HFFc6 (cell line): Measurements from ENCODE around the gene YWHAB. TPM values are rescaled to one million over a fixed set of nuclear protein-coding genes. Genes with fewer than 3 reads are reported as not detected.

ENCODE experiments used
- DNase-seq: peaks from one replicate; pipeline ENCODE4 v3.0.0-alpha.2; 2018
- H3K27ac Mint-ChIP-seq: 2 replicates; pipeline ENCODE4 v1.8.0; 2020; ENCODE audit warnings: mild to moderate bottlenecking, mixed read lengths
- H3K27me3 Mint-ChIP-seq: 2 replicates; pipeline ENCODE4 v1.8.0; 2021; ENCODE audit warnings: mild to moderate bottlenecking, moderate library complexity, mixed read lengths; ENCODE audit not compliant: insufficient read depth
- H3K36me3 Mint-ChIP-seq: 2 replicates; pipeline ENCODE4 v1.8.0; 2021; ENCODE audit warnings: low read depth, mixed read lengths
- H3K4me1 Mint-ChIP-seq: 2 replicates; pipeline ENCODE4 v1.8.0; 2020; ENCODE audit warnings: low read depth, mixed read lengths
- H3K4me3 Mint-ChIP-seq: 2 replicates; pipeline ENCODE4 v1.8.0; 2020; ENCODE audit warnings: mild to moderate bottlenecking, moderate library complexity, mixed read lengths
- H3K9me3 Mint-ChIP-seq: 2 replicates; pipeline ENCODE4 v1.8.0; 2020; ENCODE audit warnings: mild to moderate bottlenecking, mixed read lengths
- total RNA-seq, 6 experiments: library from RNA; stranded (reverse); fragmentation: NEBNext Ultra II Directional; extraction: Animal tissue kit (Norgen Biotek cat#: 25700); gene quantifications; 2 replicates in 1 of 6; 3 replicates in 5 of 6; pipeline ENCODE4 v1.2.3, GENCODE V29; 2021
- TF ChIP-seq, protein P1 (sequence below): fragments of 200-600 bp; sonication (generic); IDR thresholded peaks from 2 replicates; pipeline ENCODE4 v1.5.0; 2021; ENCODE audit warnings: antibody characterized with exemption, mild to moderate bottlenecking

The YWHAB gene
- total RNA-seq, 6 experiments from 2014 or later = 284 to 315 (median 301) TPM

GRCh38 chr20:44850272-44850671 lies 35.2 kb upstream of the YWHAB start:
- peaks cover 34% of the 10 kb centered on the region for H3K27me3 Mint-ChIP-seq
- no peaks in the 10 kb centered on the region for H3K36me3 Mint-ChIP-seq
- no peak overlapping the region for H3K27ac Mint-ChIP-seq
- no peaks in the 10 kb centered on the region for H3K9me3 Mint-ChIP-seq
- H3K4me3 Mint-ChIP-seq = no peak overlapping the region
- peaks cover 7% of the 10 kb centered on the region for H3K4me1 Mint-ChIP-seq
- no peak for DNase-seq
- TF ChIP-seq, protein P1, sequence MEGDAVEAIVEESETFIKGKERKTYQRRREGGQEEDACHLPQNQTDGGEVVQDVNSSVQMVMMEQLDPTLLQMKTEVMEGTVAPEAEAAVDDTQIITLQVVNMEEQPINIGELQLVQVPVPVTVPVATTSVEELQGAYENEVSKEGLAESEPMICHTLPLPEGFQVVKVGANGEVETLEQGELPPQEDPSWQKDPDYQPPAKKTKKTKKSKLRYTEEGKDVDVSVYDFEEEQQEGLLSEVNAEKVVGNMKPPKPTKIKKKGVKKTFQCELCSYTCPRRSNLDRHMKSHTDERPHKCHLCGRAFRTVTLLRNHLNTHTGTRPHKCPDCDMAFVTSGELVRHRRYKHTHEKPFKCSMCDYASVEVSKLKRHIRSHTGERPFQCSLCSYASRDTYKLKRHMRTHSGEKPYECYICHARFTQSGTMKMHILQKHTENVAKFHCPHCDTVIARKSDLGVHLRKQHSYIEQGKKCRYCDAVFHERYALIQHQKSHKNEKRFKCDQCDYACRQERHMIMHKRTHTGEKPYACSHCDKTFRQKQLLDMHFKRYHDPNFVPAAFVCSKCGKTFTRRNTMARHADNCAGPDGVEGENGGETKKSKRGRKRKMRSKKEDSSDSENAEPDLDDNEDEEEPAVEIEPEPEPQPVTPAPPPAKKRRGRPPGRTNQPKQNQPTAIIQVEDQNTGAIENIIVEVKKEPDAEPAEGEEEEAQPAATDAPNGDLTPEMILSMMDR = no peak

DNA sequence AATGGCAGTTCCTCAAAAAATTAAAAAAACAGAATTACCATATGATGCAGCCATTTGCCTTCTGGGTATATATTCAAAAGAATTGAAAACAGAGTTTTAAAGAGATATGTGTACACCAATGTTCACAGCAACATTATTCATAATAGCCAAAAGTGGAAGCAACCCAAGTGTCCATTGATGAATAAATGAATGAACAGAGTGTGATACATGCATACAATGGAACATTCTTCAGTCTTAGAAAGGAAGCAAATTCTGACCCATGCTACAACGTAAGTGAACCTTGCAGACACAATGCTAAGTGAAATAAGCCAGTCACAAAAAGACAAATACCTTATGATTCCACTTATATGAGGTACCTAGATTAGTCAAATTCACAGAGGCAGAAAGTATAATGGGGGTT lies 34.7 kb upstream of the YWHAB start:
- Mint-ChIP-seq H3K9me3 (no peaks in the 10 kb centered on the region), H3K27ac (no peak overlapping the region), H3K4me1 (peaks cover 7% of the 10 kb centered on the region), H3K36me3 (no peaks in the 10 kb centered on the region), H3K27me3 (peaks cover 35% of the 10 kb centered on the region), H3K4me3 (no peak overlapping the region)
- no peak for DNase-seq
- TF ChIP-seq, protein P1 = no peak

GRCh38 chr20:44851545-44851944 lies 34.0 kb upstream of the YWHAB start:
- no peak for DNase-seq
- Mint-ChIP-seq H3K36me3 (no peaks in the 10 kb centered on the region), H3K4me3 (no peak overlapping the region), H3K4me1 (peaks cover 7% of the 10 kb centered on the region), H3K27ac (no peak overlapping the region), H3K9me3 (no peaks in the 10 kb centered on the region; the same call in 1 of the 2 replicates), H3K27me3 (peaks cover 36% of the 10 kb centered on the region)
- TF ChIP-seq, protein P1 = no peak

DNA sequence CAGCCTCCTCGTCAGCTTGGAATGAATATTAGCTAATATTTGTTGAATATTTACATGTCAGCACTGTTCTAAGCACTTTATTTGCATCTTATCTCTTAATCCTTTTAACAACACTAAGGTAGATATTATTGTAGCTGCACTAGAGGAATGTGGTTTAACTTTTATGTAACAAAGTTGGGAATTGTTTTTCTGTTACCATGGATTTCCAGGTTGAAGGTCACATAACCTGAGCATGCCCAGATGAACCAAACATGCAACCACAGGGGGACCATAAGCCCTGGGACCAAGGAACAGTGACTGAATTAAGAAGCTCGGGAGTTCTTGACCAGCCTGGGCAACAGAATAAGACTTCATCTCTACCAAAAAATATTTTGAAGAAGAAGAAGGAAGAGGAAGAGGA lies 29.1 kb upstream of the YWHAB start:
- TF ChIP-seq, protein P1 = no peak
- H3K4me3 Mint-ChIP-seq = no peak overlapping the region
- DNase-seq = no peak
- H3K4me1 Mint-ChIP-seq = peaks cover 3% of the 10 kb centered on the region
- no peaks in the 10 kb centered on the region; the same call in 1 of the 2 replicates for H3K9me3 Mint-ChIP-seq
- no peaks in the 10 kb centered on the region for H3K36me3 Mint-ChIP-seq
- H3K27ac Mint-ChIP-seq = no peak overlapping the region
- peaks cover 40% of the 10 kb centered on the region for H3K27me3 Mint-ChIP-seq

- H3K36me3 Mint-ChIP-seq = no peaks in the 10 kb centered on the region
- no peak overlapping the region for H3K27ac Mint-ChIP-seq
- H3K4me3 Mint-ChIP-seq = no peak overlapping the region; the same call in 1 of the 2 replicates
- H3K9me3 Mint-ChIP-seq = no peaks in the 10 kb centered on the region; the same call in 1 of the 2 replicates
- TF ChIP-seq, protein P1 = no peak
- H3K4me1 Mint-ChIP-seq = peaks cover 8% of the 10 kb centered on the region
- peaks cover 35% of the 10 kb centered on the region for H3K27me3 Mint-ChIP-seq
- DNase-seq = no peak
These were observed 28.6 kb upstream of the YWHAB start for GRCh38 chr20:44856856-44857448.
